ENCODE results near the gene ELANE. TPM values are rescaled to one million over a fixed set of nuclear protein-coding genes. Genes with fewer than 3 reads are reported as not detected.

Gene ELANE
- total RNA-seq = 0.15 and 0.50 TPM in 2 replicates

DNA sequence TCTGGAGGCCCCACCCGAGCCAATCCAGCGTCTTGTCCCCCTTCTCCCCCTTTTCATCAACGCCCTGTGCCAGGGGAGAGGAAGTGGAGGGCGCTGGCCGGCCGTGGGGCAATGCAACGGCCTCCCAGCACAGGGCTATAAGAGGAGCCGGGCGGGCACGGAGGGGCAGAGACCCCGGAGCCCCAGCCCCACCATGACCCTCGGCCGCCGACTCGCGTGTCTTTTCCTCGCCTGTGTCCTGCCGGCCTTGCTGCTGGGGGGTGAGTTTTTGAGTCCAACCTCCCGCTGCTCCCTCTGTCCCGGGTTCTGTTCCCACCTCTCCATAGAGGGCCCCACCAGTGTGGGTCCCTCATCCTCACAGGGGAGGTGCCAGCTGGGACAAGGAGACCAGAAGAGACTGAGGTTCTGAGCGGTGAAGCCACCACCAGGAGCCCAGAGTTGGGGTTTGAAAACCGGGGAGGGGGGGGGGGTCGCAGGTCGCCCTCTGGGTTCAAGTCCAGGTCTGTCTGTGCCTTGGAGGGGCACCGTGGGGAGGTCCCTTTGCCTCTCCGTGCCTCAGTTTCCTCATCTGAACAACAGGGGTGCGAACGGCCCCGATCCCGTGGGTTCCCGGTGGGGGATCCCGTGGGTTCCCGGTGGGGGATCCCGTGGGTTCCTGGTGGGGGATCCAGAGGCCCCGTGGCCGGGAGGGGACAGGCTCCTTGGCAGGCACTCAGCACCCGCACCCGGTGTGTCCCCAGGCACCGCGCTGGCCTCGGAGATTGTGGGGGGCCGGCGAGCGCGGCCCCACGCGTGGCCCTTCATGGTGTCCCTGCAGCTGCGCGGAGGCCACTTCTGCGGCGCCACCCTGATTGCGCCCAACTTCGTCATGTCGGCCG lies at the start of gene ELANE:
Gene ELANE (plus strand): TSS at position 168 of the 878 bp plus-strand sequence. CDS start 26 bp downstream, at position 194.

DNA sequence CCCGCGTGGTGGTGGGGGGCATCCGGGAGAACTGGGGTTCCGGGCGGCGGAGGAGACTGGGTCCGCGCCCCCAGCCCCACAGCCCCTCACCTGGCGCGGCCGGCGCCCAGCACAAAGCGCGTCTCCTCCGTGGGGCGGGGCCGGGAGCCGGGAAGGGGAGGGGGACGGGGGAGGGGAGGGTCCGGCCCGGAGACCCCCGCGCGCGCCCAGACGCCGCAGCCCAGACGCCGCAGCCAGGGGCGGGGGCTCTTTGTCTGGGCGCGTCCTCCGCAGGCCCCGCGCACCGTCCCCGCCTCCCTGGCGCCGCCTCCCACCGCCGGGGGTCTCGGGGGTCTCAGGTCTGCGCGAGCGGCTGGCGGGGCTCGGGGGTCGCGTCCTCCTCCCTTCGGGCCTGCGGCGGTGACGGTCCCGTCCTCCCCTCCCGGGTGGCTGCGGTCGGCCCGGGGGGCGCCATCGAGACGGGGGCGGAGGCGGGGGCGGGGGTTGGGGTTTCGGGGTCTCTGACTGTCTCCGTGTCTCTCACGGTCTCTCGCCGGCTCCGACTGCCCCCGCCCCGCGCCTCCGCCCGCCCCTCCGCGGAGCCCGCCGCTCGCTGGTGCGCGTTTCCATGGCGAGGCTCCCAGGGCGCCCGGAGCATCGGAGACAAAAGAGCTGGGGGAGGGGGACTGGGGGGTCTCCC lies 30.1 kb upstream of the ELANE start, which contains the start of gene PLPPR3:
Gene PLPPR3 (minus strand): TSS at position 131 of the 679 bp plus-strand sequence. CDS start 396 bp downstream, outside the sequence.

DNA sequence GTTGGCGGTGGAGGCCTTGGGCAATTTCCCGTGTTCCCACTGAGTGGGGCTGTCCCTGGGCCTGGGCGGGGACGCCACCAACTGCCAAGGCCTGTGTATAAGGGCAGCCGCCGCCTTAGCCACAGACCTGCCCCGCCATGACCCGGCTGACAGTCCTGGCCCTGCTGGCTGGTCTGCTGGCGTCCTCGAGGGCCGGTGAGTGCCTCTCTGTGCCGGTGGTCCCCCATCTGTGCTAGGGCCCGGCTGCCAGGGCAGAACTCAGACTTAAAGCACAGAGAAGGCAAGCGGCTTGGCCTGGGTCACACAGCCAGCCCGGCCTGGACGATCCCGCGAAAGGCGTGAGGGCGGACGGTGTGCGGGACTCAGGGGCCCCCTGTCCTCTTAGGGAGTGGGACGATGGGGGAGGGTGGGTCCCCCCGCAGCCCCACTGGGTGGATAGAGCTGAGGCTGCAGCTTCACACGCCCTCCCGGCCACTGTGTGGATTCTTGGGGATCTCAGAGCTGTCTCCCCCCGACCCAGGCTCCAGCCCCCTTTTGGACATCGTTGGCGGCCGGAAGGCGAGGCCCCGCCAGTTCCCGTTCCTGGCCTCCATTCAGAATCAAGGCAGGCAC lies 24.3 kb upstream of the ELANE start, which contains the start of gene AZU1:
Gene AZU1 (plus strand): TSS at position 128 of the 612 bp plus-strand sequence. CDS start 10 bp downstream, at position 138.

DNA sequence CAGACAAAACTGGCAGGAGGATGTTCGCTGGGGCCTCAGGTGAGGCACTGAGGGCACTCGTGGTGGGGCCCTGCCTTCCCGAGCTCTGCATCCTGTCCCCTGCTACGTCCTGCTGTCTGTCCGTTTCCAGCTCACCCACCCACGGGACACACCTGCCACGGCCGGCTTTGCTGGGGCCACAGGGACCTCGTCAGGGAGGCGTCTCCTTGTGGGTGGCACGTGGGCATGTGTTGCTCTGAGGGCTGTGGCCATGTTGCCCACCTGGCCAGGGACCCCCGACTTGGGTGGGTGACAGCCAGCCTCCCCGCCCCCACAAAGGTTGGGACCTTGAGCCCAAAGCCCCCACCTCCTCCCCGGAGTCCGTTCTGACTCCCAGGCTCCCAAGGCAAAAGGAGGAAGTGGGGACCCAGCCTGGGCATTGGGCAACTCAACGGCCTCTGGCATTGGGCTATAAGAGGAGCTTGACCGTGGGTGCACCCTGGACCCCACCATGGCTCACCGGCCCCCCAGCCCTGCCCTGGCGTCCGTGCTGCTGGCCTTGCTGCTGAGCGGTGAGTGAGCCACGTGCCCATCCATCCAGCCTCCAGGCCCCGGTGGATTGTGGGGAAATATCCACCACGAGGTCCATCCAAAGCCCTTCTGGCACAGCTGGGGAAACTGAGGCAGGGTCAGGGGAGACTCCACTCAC lies 11.4 kb upstream of the ELANE start, which contains the start of gene PRTN3:
Gene PRTN3 (plus strand): TSS at position 481 of the 688 bp plus-strand sequence. CDS start 10 bp downstream, at position 491.

DNA sequence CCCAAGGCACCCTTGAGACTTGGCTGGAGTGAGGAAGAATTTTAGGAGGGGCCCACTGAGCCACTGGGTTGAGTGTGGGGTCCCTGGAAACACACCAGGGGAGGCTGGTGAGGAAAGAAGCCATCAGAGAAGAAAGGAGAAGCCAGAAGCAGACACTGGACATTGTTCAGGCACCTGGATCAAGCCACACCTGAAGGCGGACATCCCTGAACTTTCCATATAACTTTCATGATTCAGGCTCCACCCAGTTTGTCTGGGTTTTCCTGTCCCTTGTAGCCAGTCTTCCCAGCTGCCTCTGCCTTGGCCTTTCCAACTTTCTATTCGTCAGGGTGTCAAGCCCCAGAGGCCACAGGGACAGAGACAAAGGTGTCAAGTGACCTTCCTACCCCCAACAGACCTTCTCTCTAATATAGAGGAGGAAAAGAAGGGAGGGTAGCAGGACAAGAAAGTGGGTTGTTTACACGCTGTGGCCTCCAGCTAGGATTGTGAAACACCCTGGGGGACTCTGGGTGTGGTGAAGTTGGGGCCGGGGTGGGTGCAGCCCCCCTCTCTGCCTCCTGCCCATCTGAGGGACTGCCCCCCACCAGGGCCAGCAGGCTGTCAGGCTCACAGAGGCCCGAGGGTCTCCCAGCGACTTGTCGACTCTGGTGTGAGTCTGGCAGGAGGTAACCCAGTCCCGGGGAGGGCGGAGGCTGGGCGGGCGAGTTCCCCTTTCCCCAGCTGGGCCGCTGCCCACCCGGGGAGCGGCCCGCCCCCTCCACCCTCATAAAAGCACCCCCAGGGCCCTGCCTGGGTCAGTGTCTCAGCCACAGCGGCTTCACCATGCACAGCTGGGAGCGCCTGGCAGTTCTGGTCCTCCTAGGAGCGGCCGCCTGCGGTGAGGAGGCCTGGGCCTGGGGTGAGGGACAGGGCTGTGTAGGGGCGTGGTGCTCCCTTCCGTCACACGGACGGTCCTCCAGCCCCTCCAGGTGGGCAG lies 7.1 kb downstream of the ELANE start, which contains the start of gene CFD:
Gene CFD (plus strand): TSS at position 797 of the 976 bp plus-strand sequence. CDS start 26 bp downstream, at position 823.

DNA sequence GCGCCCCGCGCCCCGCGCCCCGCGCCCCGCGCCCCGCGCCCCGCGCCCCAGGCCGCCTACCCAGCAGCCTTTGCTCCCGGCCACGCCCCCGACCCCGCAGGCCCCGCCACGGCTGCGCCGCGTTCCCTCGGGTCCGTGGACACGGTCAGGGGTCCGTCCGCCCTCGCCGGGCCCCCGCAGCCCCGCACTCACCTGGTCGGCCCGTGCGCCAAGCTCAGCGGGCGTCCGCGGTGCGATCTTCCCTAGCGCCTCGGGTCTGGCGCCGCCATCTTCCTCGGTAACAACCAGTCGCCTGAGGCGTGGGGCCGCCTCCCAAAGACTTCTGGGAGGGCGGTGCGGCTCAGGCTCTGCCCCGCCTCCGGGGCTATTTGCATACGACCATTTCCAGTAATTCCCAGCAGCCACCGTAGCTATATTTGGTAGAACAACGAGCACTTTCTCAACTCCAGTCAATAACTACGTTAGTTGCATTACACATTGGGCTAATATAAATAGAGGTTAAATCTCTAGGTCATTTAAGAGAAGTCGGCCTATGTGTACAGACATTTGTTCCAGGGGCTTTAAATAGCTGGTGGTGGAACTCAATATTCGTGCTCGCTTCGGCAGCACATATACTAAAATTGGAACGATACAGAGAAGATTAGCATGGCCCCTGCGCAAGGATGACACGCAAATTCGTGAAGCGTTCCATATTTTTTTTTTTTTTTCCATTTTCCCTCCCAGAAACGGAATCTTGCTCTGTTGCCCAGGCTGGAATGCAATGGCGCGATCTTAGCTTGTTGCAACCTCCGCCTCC lies 41.0 kb downstream of the ELANE start, which contains the start of the genes MED16 and RNU6-9:
Gene MED16 (minus strand): TSS at position 294 of the 796 bp plus-strand sequence. CDS start 2,056 bp downstream, outside the sequence.
Gene RNU6-9 (plus strand): TSS at position 591 of the 796 bp plus-strand sequence.

Other genes starting within 250 kb of the ELANE start
- gene POLRMT, start 218.8 kb upstream of the ELANE start, total RNA-seq = 25.6 and 28.4 TPM in 2 replicates
- gene FGF22, start 212.4 kb upstream of the ELANE start, total RNA-seq = 0.30 and 0.34 TPM in 2 replicates
- gene RNF126, start 189.1 kb upstream of the ELANE start, total RNA-seq = 55.8 and 63.0 TPM in 2 replicates
- gene FSTL3, start 175.9 kb upstream of the ELANE start, total RNA-seq = 81.8 and 89.3 TPM in 2 replicates
- not detected in 2 replicates for gene PRSS57, start 156.9 kb upstream of the ELANE start, total RNA-seq
- gene PALM, start 143.4 kb upstream of the ELANE start, total RNA-seq = 9.2 and 10.1 TPM in 2 replicates
- gene MISP, start 101.2 kb upstream of the ELANE start, total RNA-seq = under 0.01 TPM in 1 of 2 replicates, not detected in the other
- gene PTBP1, start 54.9 kb upstream of the ELANE start, total RNA-seq = 229 and 250 TPM in 2 replicates
- gene PLPPR3, start 30.3 kb upstream of the ELANE start, total RNA-seq = 3.4 and 4.7 TPM in 2 replicates
- not detected in 2 replicates for gene AZU1, start 24.5 kb upstream of the ELANE start, total RNA-seq
- not detected in 2 replicates for gene PRTN3, start 11.3 kb upstream of the ELANE start, total RNA-seq
- gene CFD, start 7.4 kb downstream of the ELANE start, total RNA-seq = 7.0 and 7.6 TPM in 2 replicates
- gene MED16, start 40.9 kb downstream of the ELANE start, total RNA-seq = 48.6 and 50.4 TPM in 2 replicates
- gene RNU6-9, start 41.2 kb downstream of the ELANE start, total RNA-seq = not detected in 2 replicates
- gene R3HDM4, start 60.9 kb downstream of the ELANE start, total RNA-seq = 35.1 and 38.0 TPM in 2 replicates
- not detected in 2 replicates for gene KISS1R, start 65.0 kb downstream of the ELANE start, total RNA-seq
- 6.7 and 8.7 TPM in 2 replicates for gene ARID3A, start 73.7 kb downstream of the ELANE start, total RNA-seq
- 80.5 and 86.7 TPM in 2 replicates for gene WDR18, start 132.0 kb downstream of the ELANE start, total RNA-seq
- gene GRIN3B, start 148.1 kb downstream of the ELANE start, total RNA-seq = 0.17 and 3.1 TPM in 2 replicates
- 115 and 128 TPM in 2 replicates for gene TMEM259, start 168.8 kb downstream of the ELANE start, total RNA-seq
- not detected in 2 replicates for gene RNU6-2, start 169.2 kb downstream of the ELANE start, total RNA-seq
- 303 and 326 TPM in 2 replicates for gene CNN2, start 174.3 kb downstream of the ELANE start, total RNA-seq
- gene ABCA7, start 187.8 kb downstream of the ELANE start, total RNA-seq = 2.8 and 3.0 TPM in 2 replicates
- 0.59 and 2.9 TPM in 2 replicates for gene ARHGAP45, start 214.9 kb downstream of the ELANE start, total RNA-seq
- gene POLR2E, start 243.1 kb downstream of the ELANE start, total RNA-seq = 300 TPM in 2 replicates